ENCODE measurements around the gene IL17RD.

Gene IL17RD

GRCh38 chr3:57098418-57099310 lies 66.5 kb downstream of the IL17RD start:
- Histone ChIP-seq H3K4me3 (ENCODE audit: low read depth, low read length) (no peak overlapping the region), H3K27ac (ENCODE audit: extremely low read depth, low read depth, low read length) (no peak overlapping the region), H3K9me3 (ENCODE audit: control insufficient read depth, insufficient read depth, low read depth, low read length) (no peaks in the 10 kb centered on the region), H3K36me3 (ENCODE audit: control insufficient read depth in 2 of 2, insufficient read depth in 1 of 2, low read length in 2 of 2) (peaks cover 0 to 27% of the 10 kb centered on the region in 2 experiments; a peak in 1 of 3 replicates), H3K4me1 (ENCODE audit: control insufficient read depth, insufficient read depth, low read length) (no peaks in the 10 kb centered on the region)
- ChIA-PET CTCF (interaction anchor here (0.5 to 3.5 kb wide), 12 partner anchors 10 to 1207 kb away, joined by 3 to 19 read pairs (median 4); partner anchors contain the start of genes HTD2 and RPP14), POLR2A (no interaction called here)
- TF ChIP-seq SCRT1 (tag by site-specific recombination; IDR thresholded peaks at IDR 0.05; ENCODE audit: borderline replicate concordance) (peak; percentile 73; the same call in 1 of the 2 replicates), ZNF174 (tag by site-specific recombination; IDR thresholded peaks at IDR 0.05) (no peak), SCRT2 (tag by site-specific recombination; IDR thresholded peaks at IDR 0.05) (peak; percentile 93)

GRCh38 chr3:57097536-57097935 lies 67.6 kb downstream of the IL17RD start:
- no peak overlapping the region for H3K27ac ChIP-seq (ENCODE audit: extremely low read depth, low read depth, low read length)
- H3K36me3 ChIP-seq (ENCODE audit: control insufficient read depth in 2 of 2, insufficient read depth in 1 of 2, low read length in 2 of 2), result peaks cover 0 to 27% of the 10 kb centered on the region in 2 experiments; a peak in 1 of 3 replicates
- ChIA-PET POLR2A (no interaction called here), CTCF (interaction anchor here (0.9 to 1.3 kb wide), 2 partner anchors 300 to 1208 kb away, joined by 3 read pairs; partner anchors contain the start of genes HTD2 and RPP14)
- no peaks in the 10 kb centered on the region for H3K9me3 ChIP-seq (ENCODE audit: control insufficient read depth, insufficient read depth, low read depth, low read length)
- TF ChIP-seq MZF1 (tag by site-specific recombination; IDR thresholded peaks at IDR 0.05; ENCODE audit: borderline replicate concordance) (no peak), ZNF37A (tag by site-specific recombination; IDR thresholded peaks at IDR 0.05) (no peak), PRDM4 (tag by site-specific recombination; IDR thresholded peaks at IDR 0.05) (no peak), ZSCAN30 (tag by site-specific recombination; IDR thresholded peaks at IDR 0.05) (no peak), ZNF549 (tag by site-specific recombination; IDR thresholded peaks at IDR 0.05) (no peak), ZNF501 (tag by site-specific recombination; IDR thresholded peaks at IDR 0.05) (no peak), ZNF121 (tag by site-specific recombination; IDR thresholded peaks at IDR 0.05) (no peak), ZNF561 (tag by site-specific recombination; IDR thresholded peaks at IDR 0.05; ENCODE audit: borderline replicate concordance) (no peak)
- no peaks in the 10 kb centered on the region for H3K4me1 ChIP-seq (ENCODE audit: control insufficient read depth, insufficient read depth, low read length)
- no peak overlapping the region for H3K4me3 ChIP-seq (ENCODE audit: low read depth, low read length)

GRCh38 chr3:57095363-57095762 lies 69.8 kb downstream of the IL17RD start:
- no peaks in the 10 kb centered on the region for H3K9me3 ChIP-seq (ENCODE audit: control insufficient read depth, insufficient read depth, low read depth, low read length)
- CTCF ChIA-PET, result no interaction called here
- no peaks in the 10 kb centered on the region for H3K4me1 ChIP-seq (ENCODE audit: control insufficient read depth, insufficient read depth, low read length)
- peaks cover 0 to 27% of the 10 kb centered on the region in 2 experiments; a peak in 1 of 3 replicates for H3K36me3 ChIP-seq (ENCODE audit: control insufficient read depth in 2 of 2, insufficient read depth in 1 of 2, low read length in 2 of 2)
- no peak overlapping the region for H3K27ac ChIP-seq (ENCODE audit: extremely low read depth, low read depth, low read length)
- POLR2A ChIA-PET, result no interaction called here
- H3K4me3 ChIP-seq (ENCODE audit: low read depth, low read length), result no peak overlapping the region
- TF ChIP-seq TRIM28 (IDR thresholded peaks at IDR 0.05; ENCODE audit: borderline replicate concordance, low read length), result no peak

GRCh38 chr3:57094575-57094974 lies 70.6 kb downstream of the IL17RD start:
- no peak overlapping the region for H3K27ac ChIP-seq (ENCODE audit: extremely low read depth, low read depth, low read length)
- CTCF ChIA-PET, result no interaction called here
- no peaks in the 10 kb centered on the region for H3K4me1 ChIP-seq (ENCODE audit: control insufficient read depth, insufficient read depth, low read length)
- POLR2A ChIA-PET, result no interaction called here
- H3K36me3 ChIP-seq (ENCODE audit: control insufficient read depth in 2 of 2, insufficient read depth in 1 of 2, low read length in 2 of 2), result peaks cover 0 to 27% of the 10 kb centered on the region in 2 experiments; a peak in 1 of 3 replicates
- H3K9me3 ChIP-seq (ENCODE audit: control insufficient read depth, insufficient read depth, low read depth, low read length), result no peaks in the 10 kb centered on the region
- H3K4me3 ChIP-seq (ENCODE audit: low read depth, low read length), result no peak overlapping the region
- TF ChIP-seq PATZ1 (tag by site-specific recombination; IDR thresholded peaks at IDR 0.05) (no peak), ZEB2 (tag by site-specific recombination; IDR thresholded peaks at IDR 0.05) (no peak), ZBTB1 (tag by site-specific recombination; IDR thresholded peaks at IDR 0.05) (no peak), GLIS1 (tag by site-specific recombination; IDR thresholded peaks at IDR 0.05) (no peak), ZNF366 (tag by site-specific recombination; conservative IDR thresholded peaks at IDR 0.05) (no peak), ZNF280C (tag by site-specific recombination; IDR thresholded peaks at IDR 0.05) (no peak), PBX3 (CRISPR knock-in tag; IDR thresholded peaks at IDR 0.05) (no peak), SCRT2 (tag by site-specific recombination; IDR thresholded peaks at IDR 0.05) (no peak), ZNF174 (tag by site-specific recombination; IDR thresholded peaks at IDR 0.05) (no peak)
